Upper lobe of left lung (tissue), 4 donors: ENCODE results near the gene SPARCL1.

Source experiments
- POLR2A ChIP-seq, 4 donors: fragments of 450-650 bp; IDR thresholded peaks; one replicate each; pipeline ENCODE4 v1.5.1; 2016 to 2017; ENCODE audit warnings: antibody characterized with exemption in 4 of 4, mild to moderate bottlenecking in 2 of 4
- POLR2AphosphoS5 ChIP-seq, 2 donors: sonication (generic); formaldehyde crosslinking; IDR thresholded peaks; one replicate each; pipeline ENCODE4 v1.5.1; 2017; ENCODE audit warnings: antibody characterized with exemption in 2 of 2
- TF ChIP-seq, protein P1 (sequence below), 6 experiments: fragments of 450-650 bp in 4 of 6; fragments of 200-600 bp in 2 of 6; sonication (generic) in 2 of 6; IDR thresholded peaks; one replicate each; pipeline ENCODE4 v1.5.1; 2016 to 2019; ENCODE audit warnings: antibody characterized with exemption in 6 of 6

DNA sequence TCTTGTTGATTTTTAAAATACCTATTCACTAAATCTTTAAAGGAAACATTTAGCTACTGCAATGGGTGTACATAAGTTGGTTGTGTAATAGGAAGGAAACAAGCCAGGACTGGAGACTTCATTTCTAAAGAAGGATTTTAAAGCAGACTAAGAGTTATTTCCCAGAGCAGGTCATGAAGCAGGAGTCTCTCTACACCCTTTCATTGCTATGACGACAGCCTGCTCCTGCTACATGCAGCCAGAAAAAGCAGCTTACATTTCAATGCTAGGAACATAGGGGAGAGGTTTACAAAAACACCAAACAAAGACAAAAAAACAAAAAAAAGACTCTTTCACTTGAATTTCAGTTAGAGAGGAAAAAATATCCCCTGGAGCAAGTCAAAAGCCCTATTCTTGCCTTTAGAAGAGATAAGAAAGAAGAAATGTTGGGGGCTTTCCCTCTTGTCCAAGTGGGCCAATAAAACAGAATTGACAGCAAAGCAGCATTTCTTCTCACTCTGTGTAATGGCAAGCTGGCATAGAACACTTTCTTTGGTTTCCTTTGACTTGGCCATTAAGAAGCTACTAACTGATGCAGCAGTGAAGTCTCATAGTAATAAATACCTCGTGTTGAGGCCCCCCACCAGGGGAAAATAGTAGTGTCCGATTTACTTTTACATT is 3.4 kb downstream of the SPARCL1 start:
- TF ChIP-seq POLR2A (IDR thresholded peaks at IDR 0.05) (no peak), POLR2AphosphoS5 (IDR thresholded peaks at IDR 0.05) (peak in 1 of 2 donors; percentile 6)
- TF ChIP-seq, protein P1, sequence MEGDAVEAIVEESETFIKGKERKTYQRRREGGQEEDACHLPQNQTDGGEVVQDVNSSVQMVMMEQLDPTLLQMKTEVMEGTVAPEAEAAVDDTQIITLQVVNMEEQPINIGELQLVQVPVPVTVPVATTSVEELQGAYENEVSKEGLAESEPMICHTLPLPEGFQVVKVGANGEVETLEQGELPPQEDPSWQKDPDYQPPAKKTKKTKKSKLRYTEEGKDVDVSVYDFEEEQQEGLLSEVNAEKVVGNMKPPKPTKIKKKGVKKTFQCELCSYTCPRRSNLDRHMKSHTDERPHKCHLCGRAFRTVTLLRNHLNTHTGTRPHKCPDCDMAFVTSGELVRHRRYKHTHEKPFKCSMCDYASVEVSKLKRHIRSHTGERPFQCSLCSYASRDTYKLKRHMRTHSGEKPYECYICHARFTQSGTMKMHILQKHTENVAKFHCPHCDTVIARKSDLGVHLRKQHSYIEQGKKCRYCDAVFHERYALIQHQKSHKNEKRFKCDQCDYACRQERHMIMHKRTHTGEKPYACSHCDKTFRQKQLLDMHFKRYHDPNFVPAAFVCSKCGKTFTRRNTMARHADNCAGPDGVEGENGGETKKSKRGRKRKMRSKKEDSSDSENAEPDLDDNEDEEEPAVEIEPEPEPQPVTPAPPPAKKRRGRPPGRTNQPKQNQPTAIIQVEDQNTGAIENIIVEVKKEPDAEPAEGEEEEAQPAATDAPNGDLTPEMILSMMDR (IDR thresholded peaks at IDR 0.05) = no peak
